Ishikawa (cell line): ENCODE data around the gene FAM120AOS.

ENCODE experiments used
- CEBPB ChIP-seq: IDR thresholded peaks from 2 replicates; pipeline ENCODE4 v1.6.1; 2012
- CREB1 ChIP-seq: IDR thresholded peaks from 2 replicates; pipeline ENCODE4 v1.6.1; 2012; ENCODE audit warnings: low read depth
- EGR1 ChIP-seq: IDR thresholded peaks from 2 replicates; pipeline ENCODE4 v1.6.1; 2012
- EP300 ChIP-seq: IDR thresholded peaks from 2 replicates; pipeline ENCODE4 v1.6.1; 2012; ENCODE audit warnings: borderline replicate concordance
- FOXM1 ChIP-seq: IDR thresholded peaks from 2 replicates; pipeline ENCODE4 v1.6.1; 2012; ENCODE audit warnings: low read depth, borderline replicate concordance
- NFIC ChIP-seq: IDR thresholded peaks from 2 replicates; pipeline ENCODE4 v1.6.1; 2012
- RAD21 ChIP-seq: IDR thresholded peaks from 2 replicates; pipeline ENCODE4 v1.6.1; 2012; ENCODE audit warnings: low read depth
- TAF1 ChIP-seq: IDR thresholded peaks from 2 replicates; pipeline ENCODE4 v1.6.1; 2012; ENCODE audit warnings: low read depth, mild to moderate bottlenecking
- TCF12 ChIP-seq: IDR thresholded peaks from 2 replicates; pipeline ENCODE4 v1.6.1; 2012; ENCODE audit warnings: low read depth
- TEAD4 ChIP-seq: IDR thresholded peaks from 2 replicates; pipeline ENCODE4 v1.6.1; 2012
- YY1 ChIP-seq: IDR thresholded peaks from 2 replicates; pipeline ENCODE4 v1.6.1; 2012; ENCODE audit warnings: low read depth
- ZBTB7A ChIP-seq: IDR thresholded peaks from 2 replicates; pipeline ENCODE4 v1.6.1; 2012; ENCODE audit warnings: low read depth
- TF ChIP-seq, protein P1 (sequence below): IDR thresholded peaks from 2 replicates; pipeline ENCODE4 v1.6.1; 2012
- TF ChIP-seq, protein P2 (sequence below): IDR thresholded peaks from 2 replicates; pipeline ENCODE4 v1.6.1; 2012; ENCODE audit warnings: low read depth, mild to moderate bottlenecking
- TF ChIP-seq, protein P3 (sequence below): IDR thresholded peaks from 2 replicates; pipeline ENCODE4 v1.6.1; 2012

FAM120AOS gene

DNA sequence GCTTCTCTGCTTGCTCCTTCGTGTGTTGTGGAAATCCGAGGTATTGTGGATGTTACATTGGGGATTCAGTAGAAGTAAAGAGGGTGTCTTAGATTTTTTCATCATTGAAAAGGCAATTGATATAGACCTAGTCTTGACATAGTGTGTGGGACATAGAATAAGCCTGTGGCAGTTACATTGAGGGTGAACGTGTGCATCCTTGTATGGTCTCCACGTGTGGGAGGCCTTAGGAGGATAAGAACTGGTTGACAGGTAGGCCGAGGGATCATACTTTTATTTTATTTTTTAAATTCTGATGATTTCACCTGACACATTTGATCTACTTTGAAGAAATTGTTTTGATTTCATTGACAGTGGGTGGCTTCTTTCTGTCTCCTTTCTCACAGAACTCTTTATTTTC is 17.0 kb upstream of the FAM120AOS start:
- no peak for TF ChIP-seq TAF1
- TF ChIP-seq, protein P1, sequence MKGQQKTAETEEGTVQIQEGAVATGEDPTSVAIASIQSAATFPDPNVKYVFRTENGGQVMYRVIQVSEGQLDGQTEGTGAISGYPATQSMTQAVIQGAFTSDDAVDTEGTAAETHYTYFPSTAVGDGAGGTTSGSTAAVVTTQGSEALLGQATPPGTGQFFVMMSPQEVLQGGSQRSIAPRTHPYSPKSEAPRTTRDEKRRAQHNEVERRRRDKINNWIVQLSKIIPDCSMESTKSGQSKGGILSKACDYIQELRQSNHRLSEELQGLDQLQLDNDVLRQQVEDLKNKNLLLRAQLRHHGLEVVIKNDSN, result no peak
- TF ChIP-seq, protein P2, sequence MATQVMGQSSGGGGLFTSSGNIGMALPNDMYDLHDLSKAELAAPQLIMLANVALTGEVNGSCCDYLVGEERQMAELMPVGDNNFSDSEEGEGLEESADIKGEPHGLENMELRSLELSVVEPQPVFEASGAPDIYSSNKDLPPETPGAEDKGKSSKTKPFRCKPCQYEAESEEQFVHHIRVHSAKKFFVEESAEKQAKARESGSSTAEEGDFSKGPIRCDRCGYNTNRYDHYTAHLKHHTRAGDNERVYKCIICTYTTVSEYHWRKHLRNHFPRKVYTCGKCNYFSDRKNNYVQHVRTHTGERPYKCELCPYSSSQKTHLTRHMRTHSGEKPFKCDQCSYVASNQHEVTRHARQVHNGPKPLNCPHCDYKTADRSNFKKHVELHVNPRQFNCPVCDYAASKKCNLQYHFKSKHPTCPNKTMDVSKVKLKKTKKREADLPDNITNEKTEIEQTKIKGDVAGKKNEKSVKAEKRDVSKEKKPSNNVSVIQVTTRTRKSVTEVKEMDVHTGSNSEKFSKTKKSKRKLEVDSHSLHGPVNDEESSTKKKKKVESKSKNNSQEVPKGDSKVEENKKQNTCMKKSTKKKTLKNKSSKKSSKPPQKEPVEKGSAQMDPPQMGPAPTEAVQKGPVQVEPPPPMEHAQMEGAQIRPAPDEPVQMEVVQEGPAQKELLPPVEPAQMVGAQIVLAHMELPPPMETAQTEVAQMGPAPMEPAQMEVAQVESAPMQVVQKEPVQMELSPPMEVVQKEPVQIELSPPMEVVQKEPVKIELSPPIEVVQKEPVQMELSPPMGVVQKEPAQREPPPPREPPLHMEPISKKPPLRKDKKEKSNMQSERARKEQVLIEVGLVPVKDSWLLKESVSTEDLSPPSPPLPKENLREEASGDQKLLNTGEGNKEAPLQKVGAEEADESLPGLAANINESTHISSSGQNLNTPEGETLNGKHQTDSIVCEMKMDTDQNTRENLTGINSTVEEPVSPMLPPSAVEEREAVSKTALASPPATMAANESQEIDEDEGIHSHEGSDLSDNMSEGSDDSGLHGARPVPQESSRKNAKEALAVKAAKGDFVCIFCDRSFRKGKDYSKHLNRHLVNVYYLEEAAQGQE, result no peak
- TF ChIP-seq ZBTB7A, result no peak
- TF ChIP-seq, protein P3, sequence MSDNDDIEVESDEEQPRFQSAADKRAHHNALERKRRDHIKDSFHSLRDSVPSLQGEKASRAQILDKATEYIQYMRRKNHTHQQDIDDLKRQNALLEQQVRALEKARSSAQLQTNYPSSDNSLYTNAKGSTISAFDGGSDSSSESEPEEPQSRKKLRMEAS, result no peak
- no peak for TF ChIP-seq TEAD4
- no peak for TF ChIP-seq RAD21
- TF ChIP-seq EGR1, result no peak

DNA sequence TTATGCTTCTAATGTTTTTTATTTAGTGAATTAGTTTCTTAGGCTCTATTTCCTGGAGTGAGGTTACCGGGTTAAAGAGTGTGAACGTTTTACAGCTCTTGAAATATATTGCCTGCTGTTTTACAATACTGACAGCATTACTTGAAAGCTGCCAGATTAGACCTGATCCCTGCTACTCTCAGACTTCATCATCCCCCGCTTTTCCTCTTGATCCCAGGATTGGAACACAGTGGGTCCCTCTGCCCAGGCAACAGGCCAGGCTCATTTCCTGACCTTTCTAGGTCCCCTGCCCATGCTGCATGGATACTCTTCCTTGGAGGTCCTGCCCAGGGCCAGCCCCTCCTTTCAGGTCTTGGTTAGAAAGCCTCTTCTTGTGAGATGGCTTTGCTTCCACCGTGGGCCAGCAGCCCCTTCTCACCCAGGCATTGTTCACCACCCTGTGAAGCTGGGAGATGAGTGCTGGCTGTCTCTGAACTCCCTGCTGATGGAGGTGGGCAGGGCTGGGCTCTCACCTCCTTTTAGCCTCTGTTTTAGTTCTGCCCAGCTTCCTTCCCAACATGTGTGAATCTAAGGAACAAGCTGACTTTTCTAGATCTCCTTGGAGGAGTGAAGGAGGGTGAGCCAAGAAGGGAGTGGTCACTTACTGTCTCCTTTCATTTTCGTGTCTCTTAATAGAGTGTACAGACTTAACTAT is 15.5 kb upstream of the FAM120AOS start:
- no peak for TF ChIP-seq TEAD4

DNA sequence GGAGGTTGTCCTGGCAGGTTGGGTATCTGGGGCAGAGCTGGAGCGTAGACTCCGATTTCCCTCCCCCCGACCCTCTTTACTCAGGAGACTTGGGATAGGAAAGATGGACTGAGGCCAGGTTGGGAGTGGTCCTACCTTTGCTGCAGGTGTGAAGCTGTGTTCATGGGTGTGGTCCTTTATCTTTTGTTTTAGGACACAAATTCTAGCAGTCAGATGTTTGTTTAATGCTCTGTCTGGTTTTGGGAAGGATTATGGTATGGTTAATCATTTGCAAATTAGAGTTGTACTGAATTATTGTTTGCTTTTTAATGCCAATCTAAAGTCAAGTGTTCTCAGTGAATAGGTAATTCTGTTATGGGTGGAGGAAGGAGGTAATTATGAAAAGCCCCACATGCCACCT is 14.1 kb upstream of the FAM120AOS start:
- no peak for TF ChIP-seq TAF1
- TF ChIP-seq RAD21, result no peak
- no peak for TF ChIP-seq CEBPB
- TF ChIP-seq YY1, result no peak
- TF ChIP-seq EGR1, result no peak

DNA sequence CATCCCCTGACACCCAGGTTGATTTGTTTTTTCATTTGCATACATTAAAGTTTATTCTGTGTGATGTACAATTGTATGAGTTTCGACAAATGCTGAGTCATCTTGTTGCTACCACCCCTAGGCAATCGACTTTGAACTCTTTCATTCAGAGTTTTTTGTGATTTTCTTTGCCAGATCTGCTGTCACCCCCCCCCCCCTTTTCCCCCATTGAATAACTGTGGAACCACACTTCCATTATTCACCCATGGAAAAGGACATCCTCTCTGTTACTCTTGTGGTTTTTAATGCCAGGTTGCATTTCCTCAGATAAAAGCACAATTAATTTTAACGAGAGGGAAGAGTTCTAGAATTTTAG is 13.7 kb upstream of the FAM120AOS start:
- TF ChIP-seq, protein P2, result no peak
- no peak for TF ChIP-seq EP300
- TF ChIP-seq, protein P1, result no peak
- TF ChIP-seq RAD21, result no peak
- TF ChIP-seq TCF12, result no peak
- TF ChIP-seq TAF1, result no peak
- TF ChIP-seq CEBPB, result no peak
- no peak for TF ChIP-seq CREB1
- TF ChIP-seq ZBTB7A, result no peak
- TF ChIP-seq, protein P3, result no peak
- TF ChIP-seq EGR1, result no peak
- no peak for TF ChIP-seq TEAD4
- TF ChIP-seq FOXM1, result no peak
- TF ChIP-seq NFIC, result no peak
- no peak for TF ChIP-seq YY1

DNA sequence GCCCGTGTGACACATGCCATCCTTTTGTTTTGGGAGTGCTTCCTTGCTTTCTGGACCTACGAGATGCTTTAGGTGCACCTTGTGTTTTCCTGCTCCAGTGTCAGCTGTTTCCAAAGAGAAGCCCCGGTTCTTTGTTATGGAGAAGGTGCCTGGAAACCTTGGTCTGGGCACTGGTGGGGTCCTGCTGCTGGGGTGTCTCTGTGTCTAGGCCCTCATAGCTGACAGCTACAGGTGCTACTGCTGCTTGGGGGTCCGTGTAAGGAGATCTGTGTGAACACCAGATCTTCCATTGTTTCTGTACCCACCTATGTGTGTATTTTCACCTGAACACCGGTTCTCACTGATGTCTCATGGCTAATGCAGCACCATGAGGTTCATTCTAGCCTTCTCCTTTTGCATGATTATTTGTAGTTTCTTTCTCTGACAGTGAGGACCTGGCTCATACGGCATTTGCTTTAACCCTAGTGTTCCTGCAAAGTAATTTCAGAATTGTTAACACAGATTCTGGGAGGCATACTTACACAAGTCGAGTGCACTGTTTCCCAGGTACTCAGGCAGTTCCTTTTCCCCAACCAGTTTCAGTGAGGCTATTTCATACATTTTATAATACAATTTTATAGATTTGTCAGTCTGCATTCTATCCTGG is 13.2 kb upstream of the FAM120AOS start:
- TF ChIP-seq EGR1 (no peak), YY1 (no peak), NFIC (no peak), CEBPB (no peak), FOXM1 (no peak), CREB1 (no peak), EP300 (no peak), TCF12 (no peak), TAF1 (no peak), TEAD4 (no peak)
- TF ChIP-seq, protein P1, result no peak
- TF ChIP-seq, protein P3, result no peak
- TF ChIP-seq, protein P2, result no peak
